Stimulated activated CD4-positive, alpha-beta T cell treated with anti-CD3 and anti-CD28 coated beads, Interleukin-1b, Interleukin-23, amount 100 ng/mL, for 48 hours (primary cell): ENCODE measurements around the gene C15orf62.

Experiments
- DNase-seq: peaks from one replicate; pipeline ENCODE4 v3.0.0-alpha.2; 2020

Gene C15orf62

GRCh38 chr15:40769274-40770146 is at the start of gene C15orf62:
Gene C15orf62, plus strand, starts transcription at chr15:40769980. Its CDS starts 516 bp downstream, at chr15:40770496.
- peak; percentile 66 for DNase-seq

GRCh38 chr15:40721701-40722100 is 48.1 kb upstream of the C15orf62 start:
- no peak for DNase-seq

- DNase-seq = no peak
Measured at GRCh38 chr15:40722354-40722753, 47.4 kb upstream of the C15orf62 start.

GRCh38 chr15:40722934-40723333 is 46.8 kb upstream of the C15orf62 start:
- DNase-seq = no peak

GRCh38 chr15:40723919-40724318 is 45.9 kb upstream of the C15orf62 start:
- no peak for DNase-seq

- DNase-seq = no peak
Measured at GRCh38 chr15:40731034-40731433, 38.7 kb upstream of the C15orf62 start.

GRCh38 chr15:40736575-40736974 is 33.2 kb upstream of the C15orf62 start:
- no peak for DNase-seq

- DNase-seq = no peak
Measured at GRCh38 chr15:40737048-40737447, 32.7 kb upstream of the C15orf62 start.

- no peak for DNase-seq
Measured at GRCh38 chr15:40739047-40739446, 30.7 kb upstream of the C15orf62 start.

GRCh38 chr15:40739854-40740253 is 29.9 kb upstream of the C15orf62 start:
- DNase-seq = no peak

GRCh38 chr15:40743485-40743901 is 26.3 kb upstream of the C15orf62 start:
- no peak for DNase-seq

GRCh38 chr15:40743921-40744814 is 25.6 kb upstream of the C15orf62 start:
- DNase-seq = peak; percentile 72

- no peak for DNase-seq
Measured at GRCh38 chr15:40744815-40745152, 25.0 kb upstream of the C15orf62 start.

GRCh38 chr15:40746916-40747418 is 22.8 kb upstream of the C15orf62 start:
- DNase-seq = no peak

GRCh38 chr15:40747685-40748631 is 21.8 kb upstream of the C15orf62 start:
- no peak for DNase-seq

GRCh38 chr15:40749151-40749630 is 20.6 kb upstream of the C15orf62 start:
- no peak for DNase-seq

GRCh38 chr15:40750885-40751284 is 18.9 kb upstream of the C15orf62 start:
- no peak for DNase-seq

- no peak for DNase-seq
Measured at GRCh38 chr15:40751745-40752144, 18.0 kb upstream of the C15orf62 start.

- no peak for DNase-seq
Measured at GRCh38 chr15:40754574-40754882, 15.3 kb upstream of the C15orf62 start.

- peak; percentile 93 for DNase-seq
Measured at GRCh38 chr15:40754883-40755811, 14.6 kb upstream of the C15orf62 start, which contains the start of gene RMDN3. Gene RMDN3, minus strand, starts transcription at chr15:40755254. Its CDS starts 471 bp downstream, at chr15:40754783.

GRCh38 chr15:40755812-40756208 is 14.0 kb upstream of the C15orf62 start:
- DNase-seq = no peak
